ENCODE measurements around the gene GP5.

DNA sequence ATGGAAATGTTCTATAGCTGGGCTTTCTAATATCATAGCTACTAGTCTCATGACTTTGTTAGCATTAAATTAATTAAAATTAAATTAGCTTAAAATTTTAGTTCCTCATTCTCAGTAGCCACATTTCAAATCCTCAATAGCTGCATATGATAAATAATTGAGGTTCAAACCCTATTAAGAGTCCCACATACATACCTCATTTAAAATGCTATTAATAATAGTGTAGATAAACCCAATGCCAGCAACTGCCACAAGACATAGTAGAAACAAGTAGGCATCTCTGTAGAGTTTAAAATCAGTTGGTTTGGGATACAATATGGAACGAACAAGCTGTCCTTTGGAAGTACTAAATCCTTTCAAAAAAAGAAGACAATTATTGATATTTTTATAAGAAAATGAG, 48.6 kb upstream of the GP5 start:
- TF ChIP-seq, protein P1, sequence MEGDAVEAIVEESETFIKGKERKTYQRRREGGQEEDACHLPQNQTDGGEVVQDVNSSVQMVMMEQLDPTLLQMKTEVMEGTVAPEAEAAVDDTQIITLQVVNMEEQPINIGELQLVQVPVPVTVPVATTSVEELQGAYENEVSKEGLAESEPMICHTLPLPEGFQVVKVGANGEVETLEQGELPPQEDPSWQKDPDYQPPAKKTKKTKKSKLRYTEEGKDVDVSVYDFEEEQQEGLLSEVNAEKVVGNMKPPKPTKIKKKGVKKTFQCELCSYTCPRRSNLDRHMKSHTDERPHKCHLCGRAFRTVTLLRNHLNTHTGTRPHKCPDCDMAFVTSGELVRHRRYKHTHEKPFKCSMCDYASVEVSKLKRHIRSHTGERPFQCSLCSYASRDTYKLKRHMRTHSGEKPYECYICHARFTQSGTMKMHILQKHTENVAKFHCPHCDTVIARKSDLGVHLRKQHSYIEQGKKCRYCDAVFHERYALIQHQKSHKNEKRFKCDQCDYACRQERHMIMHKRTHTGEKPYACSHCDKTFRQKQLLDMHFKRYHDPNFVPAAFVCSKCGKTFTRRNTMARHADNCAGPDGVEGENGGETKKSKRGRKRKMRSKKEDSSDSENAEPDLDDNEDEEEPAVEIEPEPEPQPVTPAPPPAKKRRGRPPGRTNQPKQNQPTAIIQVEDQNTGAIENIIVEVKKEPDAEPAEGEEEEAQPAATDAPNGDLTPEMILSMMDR (IDR thresholded peaks at IDR 0.05): no peak
- TF ChIP-seq POLR2AphosphoS5 (IDR thresholded peaks at IDR 0.05) (no peak), POLR2A (IDR thresholded peaks at IDR 0.05; ENCODE audit: low read depth) (no peak), EP300 (IDR thresholded peaks at IDR 0.05) (no peak)
